Stimulated activated CD8-positive, alpha-beta memory T cell treated with anti-CD3 and anti-CD28 coated beads, Interleukin-15, amount 100 ng/mL, for 4 hours (primary cell): ENCODE data around the gene MAGI2.
"Not testable (repeated sequence)": the region's sequence is repeated elsewhere in the genome, so short reads cannot be mapped to it uniquely, and the experiment has no call there.

Experiments used
- DNase-seq, 2 donors: peaks; one replicate each; pipeline ENCODE4 v3.0.0-alpha.2; 2020; ENCODE audit warnings: low read depth in 2 of 2

MAGI2 gene

DNA sequence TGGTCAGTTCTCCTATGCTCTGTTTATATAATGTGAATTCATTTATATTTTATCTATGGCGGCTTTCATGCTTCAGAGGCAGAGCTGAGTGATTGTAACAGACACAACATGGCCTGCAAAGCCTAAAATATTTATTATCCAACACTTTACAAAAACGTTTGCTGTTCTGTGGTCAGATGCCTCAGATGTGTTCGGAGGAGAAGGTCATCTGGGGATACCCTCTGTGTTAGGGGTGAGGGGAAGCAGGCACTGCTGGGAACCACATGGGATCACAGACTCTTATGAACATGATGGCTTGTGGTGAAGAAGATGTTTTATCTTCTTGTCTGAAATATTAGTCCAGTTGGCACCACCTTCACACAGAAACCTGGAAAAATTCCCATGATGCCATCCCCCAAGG lies 1451.4 kb downstream of the MAGI2 start:
- DNase-seq = no peak

GRCh38 chr7:77999168-77999567 lies 1454.3 kb downstream of the MAGI2 start:
- not testable (repeated sequence) for DNase-seq

DNA sequence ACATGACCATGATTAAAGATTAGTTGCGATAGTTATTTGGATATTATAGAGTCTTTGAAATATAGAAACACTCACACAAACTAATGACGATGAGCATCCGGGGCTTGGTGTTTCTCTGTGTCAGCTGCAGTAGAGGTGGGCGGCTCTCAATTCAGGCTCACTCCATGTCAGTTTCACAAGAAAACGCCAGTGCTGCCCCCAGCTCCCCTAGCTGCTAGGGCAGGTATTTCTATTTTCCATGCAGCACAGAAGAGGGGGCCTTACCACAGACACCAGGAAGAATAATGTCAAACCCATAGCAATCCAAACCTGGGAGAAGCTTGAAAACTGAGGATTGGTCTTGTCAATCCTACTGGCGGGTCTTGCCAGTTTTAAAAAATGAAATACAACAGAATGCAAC lies 1457.8 kb downstream of the MAGI2 start:
- no peak for DNase-seq

DNA sequence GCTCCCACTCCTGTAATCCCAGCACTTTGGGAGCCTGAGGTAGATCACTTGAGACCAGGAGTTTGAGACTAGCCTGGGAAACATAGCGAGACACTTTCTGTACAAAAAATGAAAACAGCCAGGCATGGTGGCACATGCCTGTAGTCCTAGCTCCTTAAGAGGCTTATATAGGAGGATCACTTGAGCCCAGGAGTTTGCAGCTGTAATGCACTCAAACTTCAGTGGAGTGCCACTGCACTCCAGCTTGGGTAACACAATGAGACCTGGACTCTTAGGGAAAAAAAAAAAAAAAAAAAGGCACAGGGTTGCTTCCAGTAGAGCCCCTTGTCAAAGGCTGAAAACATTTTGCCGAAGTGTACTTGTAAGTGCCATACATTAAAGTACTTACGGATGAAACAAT lies 1459.6 kb downstream of the MAGI2 start:
- no peak for DNase-seq

DNA sequence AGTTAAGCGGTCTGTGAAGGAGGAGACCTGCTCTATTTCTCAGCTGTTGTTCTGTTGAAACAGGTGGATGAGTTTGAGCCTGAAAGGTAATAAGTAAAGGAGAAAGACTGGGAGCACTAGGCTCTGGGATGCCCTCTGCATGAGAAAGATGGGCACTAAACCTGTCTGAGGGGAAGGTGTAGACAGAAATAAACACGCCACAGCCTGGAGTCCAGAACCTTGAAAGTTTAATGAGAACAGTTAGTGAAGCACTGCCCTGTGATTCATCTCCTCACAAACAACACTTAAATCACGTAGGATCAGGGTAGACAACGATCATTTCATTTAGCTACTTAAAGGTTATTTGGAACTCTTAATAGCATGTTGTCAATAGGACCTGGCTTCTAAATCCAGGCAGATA lies 1461.8 kb downstream of the MAGI2 start:
- no peak for DNase-seq

GRCh38 chr7:77989981-77990566 lies 1463.4 kb downstream of the MAGI2 start:
- no peak for DNase-seq

DNA sequence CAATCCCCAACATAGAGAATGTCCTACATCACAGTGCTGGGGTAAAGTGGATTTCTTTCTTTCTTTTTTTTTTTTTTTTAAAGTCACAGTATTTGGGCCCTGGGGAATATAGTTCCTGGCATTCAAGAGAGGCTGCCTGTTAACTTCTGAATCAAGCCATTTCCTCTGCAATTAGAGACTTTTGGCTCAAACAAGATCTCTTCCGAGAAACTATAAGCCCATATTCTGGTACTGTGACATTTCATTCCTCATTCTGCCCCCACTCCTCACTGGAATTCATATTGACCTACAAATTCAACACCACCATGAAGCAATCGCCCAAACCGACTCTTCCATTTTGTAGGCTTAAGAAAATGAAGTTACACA lies 1467.5 kb downstream of the MAGI2 start:
- no peak for DNase-seq

DNA sequence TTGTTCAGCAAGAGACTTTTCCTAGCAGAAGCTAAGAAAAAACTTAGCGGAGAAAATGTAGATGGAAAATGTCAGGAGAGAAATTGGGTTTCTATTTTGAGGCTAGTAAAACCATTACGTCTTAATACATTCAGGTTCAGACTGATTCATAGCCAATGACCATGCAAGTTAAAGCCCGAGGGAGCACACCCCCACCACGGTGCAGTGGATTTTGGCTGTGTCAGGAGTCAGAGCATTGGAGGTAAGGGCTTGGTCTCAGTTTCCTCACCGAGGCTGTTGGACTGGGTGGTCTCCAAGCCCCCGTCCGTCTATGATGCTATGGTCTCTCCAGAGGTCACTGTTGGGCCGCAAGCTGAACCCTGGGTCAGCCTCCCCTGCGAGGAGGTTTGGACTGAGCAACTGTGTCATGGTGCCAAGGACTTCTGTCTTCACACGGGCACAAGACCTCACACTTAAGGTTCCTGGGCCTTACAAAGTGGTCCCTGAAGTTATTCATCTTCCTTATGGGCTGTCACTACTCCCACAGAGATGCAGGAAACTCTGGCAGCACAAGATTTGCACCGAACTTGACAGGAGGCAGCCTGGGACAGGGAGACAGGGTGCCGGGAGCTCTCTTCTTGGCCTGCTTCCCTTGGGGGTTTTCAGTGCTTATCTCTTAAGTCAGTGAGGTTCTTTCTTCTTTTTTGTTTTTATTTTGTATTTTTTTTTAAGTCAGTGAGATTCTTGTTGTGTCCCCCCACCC lies 1468.1 kb downstream of the MAGI2 start:
- DNase-seq = no peak

GRCh38 chr7:77983973-77984372 lies 1469.5 kb downstream of the MAGI2 start:
- DNase-seq = no peak

DNA sequence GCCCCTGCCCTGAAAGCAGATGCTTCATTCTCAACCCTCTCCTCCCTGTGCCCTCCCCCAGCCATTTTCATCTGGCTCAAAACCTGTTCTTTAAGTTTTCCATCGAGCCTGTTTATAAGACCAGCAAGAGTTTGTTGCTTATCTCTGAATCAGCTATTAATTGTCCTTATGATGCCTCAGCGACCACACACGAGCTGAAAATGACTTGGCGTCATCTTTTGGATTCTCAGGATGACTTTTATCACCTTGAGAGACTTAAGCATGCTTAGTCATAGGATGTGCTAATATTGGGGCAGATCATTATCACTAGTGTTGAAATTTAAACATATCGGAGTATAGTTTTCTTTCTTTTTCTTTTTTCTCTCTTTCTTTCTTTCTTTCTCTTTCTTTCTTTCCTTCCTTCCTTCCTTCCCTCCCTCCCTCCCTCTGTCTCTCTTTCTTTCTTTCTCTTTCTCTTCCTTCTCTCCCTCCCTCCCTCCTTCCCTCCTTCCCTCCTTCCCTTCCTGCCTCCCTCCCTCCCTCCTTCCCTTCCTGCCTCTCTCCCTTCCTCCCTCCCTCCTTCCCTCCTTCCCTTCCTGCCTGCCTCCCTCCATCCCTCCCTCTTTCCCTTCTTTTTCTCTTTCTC lies 1470.4 kb downstream of the MAGI2 start:
- DNase-seq = no peak

DNA sequence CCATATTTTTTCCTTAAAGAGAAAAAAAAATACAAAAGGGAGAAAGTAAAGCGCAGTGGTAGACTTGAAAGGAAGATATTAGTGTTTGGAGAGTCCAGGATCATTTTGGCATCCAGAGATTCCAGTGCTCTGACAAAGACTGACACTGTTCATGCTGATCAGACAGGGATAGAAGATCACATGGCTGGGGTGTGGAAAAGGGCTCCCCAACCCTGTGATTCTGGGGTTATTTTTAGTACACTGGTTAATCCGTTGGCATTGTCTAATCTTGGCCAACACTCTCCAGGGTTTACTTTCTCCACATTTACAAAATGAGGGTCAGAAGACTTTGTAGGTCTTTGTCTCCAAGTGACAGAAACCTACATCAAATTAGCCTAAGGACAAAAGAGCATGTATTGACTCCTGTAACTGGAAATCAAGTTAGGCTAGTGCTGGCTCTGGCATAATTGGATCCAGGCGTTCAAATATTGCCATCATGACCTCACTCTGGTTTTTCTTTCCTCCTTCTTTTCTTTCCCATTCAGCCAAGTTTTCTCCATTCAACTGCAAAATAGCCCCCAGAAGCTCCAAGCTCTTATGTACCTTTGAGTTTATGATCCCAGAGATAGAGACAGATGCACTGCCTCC lies 1473.3 kb downstream of the MAGI2 start:
- no peak for DNase-seq

- no peak for DNase-seq
These were observed 1474.2 kb downstream of the MAGI2 start for GRCh38 chr7:77979219-77979618.

DNA sequence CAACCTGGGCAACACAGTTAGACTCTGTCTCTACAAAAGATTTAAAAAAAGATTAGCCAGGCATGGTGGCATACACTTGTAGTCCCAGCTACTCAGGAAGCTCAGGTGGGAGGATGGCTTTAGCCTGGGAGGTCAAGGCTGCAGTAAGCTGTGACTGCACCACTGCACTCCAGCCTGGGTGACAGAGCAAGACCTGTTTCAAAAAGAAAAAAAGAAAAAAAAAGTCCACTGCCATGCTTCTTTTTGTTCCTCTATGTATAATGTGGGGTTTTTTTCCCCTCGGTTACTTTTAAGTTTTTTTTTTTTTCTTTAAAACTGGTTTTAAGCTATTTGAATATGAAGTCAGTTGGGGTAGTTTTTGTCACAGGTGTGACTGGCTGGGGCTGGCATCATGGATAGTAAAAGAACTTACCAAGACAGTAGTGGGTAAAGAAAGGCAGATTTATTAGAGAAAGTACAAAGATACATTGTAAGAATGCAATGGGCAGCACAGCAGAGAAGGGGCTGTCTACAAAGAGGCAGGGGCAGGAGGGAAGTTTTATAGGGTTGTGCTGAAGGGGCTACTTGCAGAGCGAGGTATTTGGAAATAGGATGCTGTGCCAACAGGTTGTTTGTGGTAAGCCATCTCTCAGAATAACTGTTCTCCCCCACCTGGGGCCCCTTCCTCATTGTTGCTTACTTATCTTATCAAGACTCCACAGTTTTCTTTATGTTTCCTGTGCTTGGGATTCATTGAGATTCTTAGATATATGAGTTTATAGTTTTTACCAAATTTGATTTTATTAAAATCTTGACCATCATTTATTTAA lies 1477.6 kb downstream of the MAGI2 start:
- DNase-seq = no peak

- DNase-seq = no peak
These were observed 1481.7 kb downstream of the MAGI2 start for GRCh38 chr7:77971726-77972125.

- no peak for DNase-seq
These were observed 1486.0 kb downstream of the MAGI2 start for GRCh38 chr7:77967429-77967828.
